ENCODE results near the gene KPNA5. TPM values are rescaled to one million over a fixed set of nuclear protein-coding genes. Genes with fewer than 3 reads are reported as not detected.

KPNA5 gene
- total and polyA plus RNA-seq, 9 of the 15 experiments (the other 6 are each of a cell fraction or from before 2014, with no cell fraction given), result 3.2 to 10.3 (median 6.5) TPM

DNA sequence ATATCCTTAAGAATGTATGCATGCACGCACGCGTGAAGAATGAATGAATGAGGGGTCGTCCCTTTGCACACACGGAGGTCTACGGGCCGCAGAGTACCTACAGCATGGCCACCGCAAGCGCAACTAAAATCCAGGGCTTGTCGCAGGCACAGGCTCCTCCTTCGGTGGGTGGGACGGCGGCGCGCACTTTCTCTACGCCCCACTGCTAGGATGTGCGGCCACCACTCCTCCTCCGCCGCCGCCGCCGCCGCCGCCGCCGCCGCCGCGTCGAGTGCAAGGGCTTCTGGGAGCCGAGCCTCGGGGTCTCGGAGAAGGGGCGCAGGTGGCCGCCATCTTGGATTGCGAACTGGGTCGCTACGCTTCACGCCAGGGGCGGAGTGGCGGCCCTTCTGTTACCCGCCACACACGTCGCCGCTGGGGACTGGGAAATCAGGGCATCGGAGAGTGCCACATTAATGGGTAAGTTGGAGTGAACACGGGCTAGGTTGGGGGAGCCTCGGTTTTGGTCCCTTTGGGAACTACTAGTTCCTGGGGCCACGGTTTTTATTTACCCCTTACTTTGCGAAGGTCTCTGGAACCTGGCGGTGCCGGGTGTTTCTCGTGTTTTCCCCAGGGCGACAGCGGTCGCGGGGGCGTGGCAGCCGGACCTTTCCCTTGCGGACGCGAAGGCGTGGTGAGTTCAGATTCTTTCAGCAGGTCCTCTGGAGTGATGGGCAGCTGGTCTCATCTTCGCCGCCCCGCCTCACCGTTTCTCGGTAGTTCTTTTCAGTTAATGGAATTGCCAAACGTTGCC lies at the start of gene KPNA5 (continued):
- TF ChIP-seq, protein P1, sequence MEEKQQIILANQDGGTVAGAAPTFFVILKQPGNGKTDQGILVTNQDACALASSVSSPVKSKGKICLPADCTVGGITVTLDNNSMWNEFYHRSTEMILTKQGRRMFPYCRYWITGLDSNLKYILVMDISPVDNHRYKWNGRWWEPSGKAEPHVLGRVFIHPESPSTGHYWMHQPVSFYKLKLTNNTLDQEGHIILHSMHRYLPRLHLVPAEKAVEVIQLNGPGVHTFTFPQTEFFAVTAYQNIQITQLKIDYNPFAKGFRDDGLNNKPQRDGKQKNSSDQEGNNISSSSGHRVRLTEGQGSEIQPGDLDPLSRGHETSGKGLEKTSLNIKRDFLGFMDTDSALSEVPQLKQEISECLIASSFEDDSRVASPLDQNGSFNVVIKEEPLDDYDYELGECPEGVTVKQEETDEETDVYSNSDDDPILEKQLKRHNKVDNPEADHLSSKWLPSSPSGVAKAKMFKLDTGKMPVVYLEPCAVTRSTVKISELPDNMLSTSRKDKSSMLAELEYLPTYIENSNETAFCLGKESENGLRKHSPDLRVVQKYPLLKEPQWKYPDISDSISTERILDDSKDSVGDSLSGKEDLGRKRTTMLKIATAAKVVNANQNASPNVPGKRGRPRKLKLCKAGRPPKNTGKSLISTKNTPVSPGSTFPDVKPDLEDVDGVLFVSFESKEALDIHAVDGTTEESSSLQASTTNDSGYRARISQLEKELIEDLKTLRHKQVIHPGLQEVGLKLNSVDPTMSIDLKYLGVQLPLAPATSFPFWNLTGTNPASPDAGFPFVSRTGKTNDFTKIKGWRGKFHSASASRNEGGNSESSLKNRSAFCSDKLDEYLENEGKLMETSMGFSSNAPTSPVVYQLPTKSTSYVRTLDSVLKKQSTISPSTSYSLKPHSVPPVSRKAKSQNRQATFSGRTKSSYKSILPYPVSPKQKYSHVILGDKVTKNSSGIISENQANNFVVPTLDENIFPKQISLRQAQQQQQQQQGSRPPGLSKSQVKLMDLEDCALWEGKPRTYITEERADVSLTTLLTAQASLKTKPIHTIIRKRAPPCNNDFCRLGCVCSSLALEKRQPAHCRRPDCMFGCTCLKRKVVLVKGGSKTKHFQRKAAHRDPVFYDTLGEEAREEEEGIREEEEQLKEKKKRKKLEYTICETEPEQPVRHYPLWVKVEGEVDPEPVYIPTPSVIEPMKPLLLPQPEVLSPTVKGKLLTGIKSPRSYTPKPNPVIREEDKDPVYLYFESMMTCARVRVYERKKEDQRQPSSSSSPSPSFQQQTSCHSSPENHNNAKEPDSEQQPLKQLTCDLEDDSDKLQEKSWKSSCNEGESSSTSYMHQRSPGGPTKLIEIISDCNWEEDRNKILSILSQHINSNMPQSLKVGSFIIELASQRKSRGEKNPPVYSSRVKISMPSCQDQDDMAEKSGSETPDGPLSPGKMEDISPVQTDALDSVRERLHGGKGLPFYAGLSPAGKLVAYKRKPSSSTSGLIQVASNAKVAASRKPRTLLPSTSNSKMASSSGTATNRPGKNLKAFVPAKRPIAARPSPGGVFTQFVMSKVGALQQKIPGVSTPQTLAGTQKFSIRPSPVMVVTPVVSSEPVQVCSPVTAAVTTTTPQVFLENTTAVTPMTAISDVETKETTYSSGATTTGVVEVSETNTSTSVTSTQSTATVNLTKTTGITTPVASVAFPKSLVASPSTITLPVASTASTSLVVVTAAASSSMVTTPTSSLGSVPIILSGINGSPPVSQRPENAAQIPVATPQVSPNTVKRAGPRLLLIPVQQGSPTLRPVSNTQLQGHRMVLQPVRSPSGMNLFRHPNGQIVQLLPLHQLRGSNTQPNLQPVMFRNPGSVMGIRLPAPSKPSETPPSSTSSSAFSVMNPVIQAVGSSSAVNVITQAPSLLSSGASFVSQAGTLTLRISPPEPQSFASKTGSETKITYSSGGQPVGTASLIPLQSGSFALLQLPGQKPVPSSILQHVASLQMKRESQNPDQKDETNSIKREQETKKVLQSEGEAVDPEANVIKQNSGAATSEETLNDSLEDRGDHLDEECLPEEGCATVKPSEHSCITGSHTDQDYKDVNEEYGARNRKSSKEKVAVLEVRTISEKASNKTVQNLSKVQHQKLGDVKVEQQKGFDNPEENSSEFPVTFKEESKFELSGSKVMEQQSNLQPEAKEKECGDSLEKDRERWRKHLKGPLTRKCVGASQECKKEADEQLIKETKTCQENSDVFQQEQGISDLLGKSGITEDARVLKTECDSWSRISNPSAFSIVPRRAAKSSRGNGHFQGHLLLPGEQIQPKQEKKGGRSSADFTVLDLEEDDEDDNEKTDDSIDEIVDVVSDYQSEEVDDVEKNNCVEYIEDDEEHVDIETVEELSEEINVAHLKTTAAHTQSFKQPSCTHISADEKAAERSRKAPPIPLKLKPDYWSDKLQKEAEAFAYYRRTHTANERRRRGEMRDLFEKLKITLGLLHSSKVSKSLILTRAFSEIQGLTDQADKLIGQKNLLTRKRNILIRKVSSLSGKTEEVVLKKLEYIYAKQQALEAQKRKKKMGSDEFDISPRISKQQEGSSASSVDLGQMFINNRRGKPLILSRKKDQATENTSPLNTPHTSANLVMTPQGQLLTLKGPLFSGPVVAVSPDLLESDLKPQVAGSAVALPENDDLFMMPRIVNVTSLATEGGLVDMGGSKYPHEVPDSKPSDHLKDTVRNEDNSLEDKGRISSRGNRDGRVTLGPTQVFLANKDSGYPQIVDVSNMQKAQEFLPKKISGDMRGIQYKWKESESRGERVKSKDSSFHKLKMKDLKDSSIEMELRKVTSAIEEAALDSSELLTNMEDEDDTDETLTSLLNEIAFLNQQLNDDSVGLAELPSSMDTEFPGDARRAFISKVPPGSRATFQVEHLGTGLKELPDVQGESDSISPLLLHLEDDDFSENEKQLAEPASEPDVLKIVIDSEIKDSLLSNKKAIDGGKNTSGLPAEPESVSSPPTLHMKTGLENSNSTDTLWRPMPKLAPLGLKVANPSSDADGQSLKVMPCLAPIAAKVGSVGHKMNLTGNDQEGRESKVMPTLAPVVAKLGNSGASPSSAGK (IDR thresholded peaks at IDR 0.05), result no peak
- TF ChIP-seq, protein P2, sequence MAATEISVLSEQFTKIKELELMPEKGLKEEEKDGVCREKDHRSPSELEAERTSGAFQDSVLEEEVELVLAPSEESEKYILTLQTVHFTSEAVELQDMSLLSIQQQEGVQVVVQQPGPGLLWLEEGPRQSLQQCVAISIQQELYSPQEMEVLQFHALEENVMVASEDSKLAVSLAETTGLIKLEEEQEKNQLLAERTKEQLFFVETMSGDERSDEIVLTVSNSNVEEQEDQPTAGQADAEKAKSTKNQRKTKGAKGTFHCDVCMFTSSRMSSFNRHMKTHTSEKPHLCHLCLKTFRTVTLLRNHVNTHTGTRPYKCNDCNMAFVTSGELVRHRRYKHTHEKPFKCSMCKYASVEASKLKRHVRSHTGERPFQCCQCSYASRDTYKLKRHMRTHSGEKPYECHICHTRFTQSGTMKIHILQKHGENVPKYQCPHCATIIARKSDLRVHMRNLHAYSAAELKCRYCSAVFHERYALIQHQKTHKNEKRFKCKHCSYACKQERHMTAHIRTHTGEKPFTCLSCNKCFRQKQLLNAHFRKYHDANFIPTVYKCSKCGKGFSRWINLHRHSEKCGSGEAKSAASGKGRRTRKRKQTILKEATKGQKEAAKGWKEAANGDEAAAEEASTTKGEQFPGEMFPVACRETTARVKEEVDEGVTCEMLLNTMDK (IDR thresholded peaks at IDR 0.05; ENCODE audit: borderline replicate concordance, insufficient read depth, low read depth, low read length, poor library complexity, severe bottlenecking), result no peak
- TF ChIP-seq CBX1 (IDR thresholded peaks at IDR 0.05; ENCODE audit: low read depth), result no peak; the same call in 1 of the 2 replicates
- TF ChIP-seq HDAC8 (tag; IDR thresholded peaks at IDR 0.05), result 0 out of 2 replicates have a peak, but pooled peaks have one; percentile 62
- no peak for TF ChIP-seq ZNF174 (CRISPR knock-in tag; IDR thresholded peaks at IDR 0.05)
- TF ChIP-seq ZNF764 (CRISPR knock-in tag; IDR thresholded peaks at IDR 0.05; ENCODE audit: low read depth), result no peak
- TF ChIP-seq MCM2 (IDR thresholded peaks at IDR 0.05; ENCODE audit: low read depth), result no peak
- no peak for TF ChIP-seq MEF2A (IDR thresholded peaks at IDR 0.05; ENCODE audit: control insufficient read depth, low read depth, low read length)
- TF ChIP-seq, protein P3, sequence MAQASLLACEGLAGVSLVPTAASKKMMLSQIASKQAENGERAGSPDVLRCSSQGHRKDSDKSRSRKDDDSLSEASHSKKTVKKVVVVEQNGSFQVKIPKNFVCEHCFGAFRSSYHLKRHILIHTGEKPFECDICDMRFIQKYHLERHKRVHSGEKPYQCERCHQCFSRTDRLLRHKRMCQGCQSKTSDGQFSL (CRISPR knock-in tag; IDR thresholded peaks at IDR 0.05), result 0 out of 2 replicates have a peak, but pooled peaks have one; percentile 35
- TF ChIP-seq, protein P3 (tag; IDR thresholded peaks at IDR 0.05), result no peak
- no peak for TF ChIP-seq POLR2AphosphoS2 (IDR thresholded peaks at IDR 0.05; ENCODE audit: low read length)
